AG09319 (cell line): Measurements from ENCODE around the gene RPH3AL.
"Not testable (repeated sequence)": the region's sequence is repeated elsewhere in the genome, so short reads cannot be mapped to it uniquely, and the experiment has no call there.

ENCODE experiments used
- DNase-seq: peaks from one replicate; pipeline ENCODE4 v3.0.0-alpha.2; 2010; ENCODE audit warnings: low read depth; ENCODE audit errors: extremely low read depth
- TF ChIP-seq, protein P1 (sequence below): IDR thresholded peaks from 2 replicates; pipeline ENCODE4 v1.5.1; 2011; ENCODE audit warnings: low read depth, mild to moderate bottlenecking, inconsistent platforms, low read length, moderate library complexity

The RPH3AL gene

DNA sequence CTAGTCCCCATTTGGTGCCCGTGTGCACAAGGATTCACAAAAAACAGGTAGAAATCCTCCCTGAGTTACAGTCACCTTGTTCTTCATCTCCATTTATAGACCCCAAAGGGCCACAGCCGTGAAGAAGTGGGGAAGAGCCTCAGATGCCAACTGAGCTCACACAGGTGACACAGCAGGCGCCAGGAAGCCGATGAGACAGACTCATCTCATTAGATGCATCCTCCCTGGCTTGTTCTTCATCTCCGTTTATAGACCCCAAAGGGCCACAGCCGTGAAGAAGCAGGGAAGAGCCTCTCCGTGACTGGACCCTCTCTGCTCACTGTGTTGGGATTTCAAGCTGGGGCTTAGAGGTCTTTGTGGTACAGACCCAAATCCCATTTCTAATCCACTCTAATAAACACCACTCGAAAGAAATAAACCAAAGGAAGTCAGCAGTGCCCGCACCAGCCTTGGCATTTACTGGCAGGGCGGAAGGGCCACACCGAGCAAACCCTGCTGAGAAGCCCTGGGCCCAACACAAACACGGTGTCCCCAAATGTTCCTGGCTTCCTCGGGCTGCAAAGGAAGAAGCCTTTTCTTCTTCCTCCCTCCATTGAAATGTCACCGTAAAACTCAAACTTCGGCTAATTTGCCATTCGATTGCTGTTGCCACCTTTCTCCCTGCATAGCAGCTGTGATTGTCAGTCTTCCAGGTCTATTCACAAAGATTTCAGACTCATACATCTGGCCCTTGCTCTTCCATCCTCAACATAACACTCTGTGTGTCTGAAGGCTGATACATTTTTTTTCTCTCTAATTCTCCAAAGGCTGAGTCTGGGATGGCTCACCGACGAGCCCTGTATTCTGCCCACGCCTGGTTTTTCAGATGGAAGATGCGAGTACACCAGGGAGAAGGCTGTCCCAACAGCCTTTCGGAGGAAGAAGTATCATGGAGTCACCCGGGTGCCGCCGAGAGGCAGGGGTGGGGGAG, 126.2 kb downstream of the RPH3AL start:
- DNase-seq: no peak
- TF ChIP-seq, protein P1, sequence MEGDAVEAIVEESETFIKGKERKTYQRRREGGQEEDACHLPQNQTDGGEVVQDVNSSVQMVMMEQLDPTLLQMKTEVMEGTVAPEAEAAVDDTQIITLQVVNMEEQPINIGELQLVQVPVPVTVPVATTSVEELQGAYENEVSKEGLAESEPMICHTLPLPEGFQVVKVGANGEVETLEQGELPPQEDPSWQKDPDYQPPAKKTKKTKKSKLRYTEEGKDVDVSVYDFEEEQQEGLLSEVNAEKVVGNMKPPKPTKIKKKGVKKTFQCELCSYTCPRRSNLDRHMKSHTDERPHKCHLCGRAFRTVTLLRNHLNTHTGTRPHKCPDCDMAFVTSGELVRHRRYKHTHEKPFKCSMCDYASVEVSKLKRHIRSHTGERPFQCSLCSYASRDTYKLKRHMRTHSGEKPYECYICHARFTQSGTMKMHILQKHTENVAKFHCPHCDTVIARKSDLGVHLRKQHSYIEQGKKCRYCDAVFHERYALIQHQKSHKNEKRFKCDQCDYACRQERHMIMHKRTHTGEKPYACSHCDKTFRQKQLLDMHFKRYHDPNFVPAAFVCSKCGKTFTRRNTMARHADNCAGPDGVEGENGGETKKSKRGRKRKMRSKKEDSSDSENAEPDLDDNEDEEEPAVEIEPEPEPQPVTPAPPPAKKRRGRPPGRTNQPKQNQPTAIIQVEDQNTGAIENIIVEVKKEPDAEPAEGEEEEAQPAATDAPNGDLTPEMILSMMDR: no peak

DNA sequence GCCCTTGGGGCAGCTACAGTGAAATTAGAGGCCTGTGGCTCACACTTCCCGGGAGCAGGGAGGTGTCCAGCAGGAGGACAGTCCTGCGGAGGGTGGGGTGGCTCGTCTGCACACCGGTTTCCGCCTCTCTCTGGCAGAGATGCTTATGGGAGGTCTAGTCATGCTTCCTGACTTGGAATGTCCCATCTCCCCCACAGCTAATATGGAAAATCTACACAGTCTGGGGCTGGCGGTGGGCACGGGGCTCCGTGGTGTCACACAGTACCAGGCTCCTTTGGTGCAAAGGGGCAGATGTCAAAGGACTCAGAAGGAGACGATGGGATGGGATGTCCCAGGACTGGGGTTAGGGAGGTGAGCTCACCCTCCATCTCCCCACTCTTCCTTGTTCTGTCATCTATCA, 127.1 kb downstream of the RPH3AL start:
- TF ChIP-seq, protein P1: no peak

DNA sequence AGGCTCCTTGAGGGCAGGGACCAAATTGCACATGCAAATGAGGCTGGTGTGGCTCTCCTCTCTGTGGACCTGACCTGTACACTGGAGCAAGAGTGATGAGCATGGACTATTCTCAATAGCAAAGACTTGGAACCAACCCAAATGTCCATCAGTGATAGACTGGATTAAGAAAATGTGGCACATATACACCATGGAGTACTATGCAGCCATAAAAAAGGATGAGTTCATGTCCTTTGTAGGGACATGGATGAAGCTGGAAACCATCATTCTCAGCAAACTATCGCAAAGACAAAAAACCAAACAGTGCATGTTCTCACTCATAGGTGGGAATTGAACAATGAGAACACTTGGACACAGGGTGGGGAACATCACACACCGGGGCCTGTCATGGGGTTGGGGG, 128.0 kb downstream of the RPH3AL start:
- not testable (repeated sequence) for DNase-seq

More for the DNA sequence above, 127.1 kb downstream of the RPH3AL start:
- DNase-seq: no peak

DNA sequence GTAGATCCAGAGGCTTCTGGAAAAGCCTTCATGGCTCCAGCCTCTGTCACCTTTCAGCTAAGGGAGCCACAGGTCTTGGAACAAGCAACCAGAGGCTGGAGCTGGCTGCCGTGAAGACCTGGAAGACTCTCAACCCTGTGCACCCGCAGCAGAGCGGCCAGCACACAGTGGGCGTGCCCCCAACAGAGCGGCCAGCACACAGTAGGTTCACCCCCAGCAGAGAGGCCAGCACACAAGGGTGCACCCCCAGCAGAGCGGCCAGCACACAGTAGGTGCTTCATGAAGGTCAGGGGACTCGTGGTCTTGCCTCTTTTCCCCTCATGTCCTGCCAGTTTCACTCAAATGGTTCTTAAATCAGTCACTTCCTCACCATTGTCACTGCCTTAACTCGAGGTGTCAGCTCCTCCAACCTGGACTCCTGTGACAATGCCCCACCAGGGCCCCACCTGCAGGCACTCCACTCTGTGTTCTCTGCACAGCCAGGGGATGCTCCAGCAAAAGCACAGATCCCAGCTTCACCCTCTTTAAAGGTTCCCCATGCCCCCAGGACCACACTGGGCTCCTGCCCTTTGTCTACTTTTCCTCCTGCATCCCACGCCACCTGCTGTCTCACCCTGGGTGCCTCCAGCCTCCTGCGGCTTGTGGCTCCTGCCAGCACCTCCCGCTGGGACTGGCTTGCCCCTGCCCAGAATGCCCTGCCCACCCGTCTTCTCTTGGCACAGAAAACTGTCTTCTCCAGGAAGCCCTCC, 128.7 kb downstream of the RPH3AL start:
- TF ChIP-seq, protein P1: no peak
- DNase-seq: no peak

DNA sequence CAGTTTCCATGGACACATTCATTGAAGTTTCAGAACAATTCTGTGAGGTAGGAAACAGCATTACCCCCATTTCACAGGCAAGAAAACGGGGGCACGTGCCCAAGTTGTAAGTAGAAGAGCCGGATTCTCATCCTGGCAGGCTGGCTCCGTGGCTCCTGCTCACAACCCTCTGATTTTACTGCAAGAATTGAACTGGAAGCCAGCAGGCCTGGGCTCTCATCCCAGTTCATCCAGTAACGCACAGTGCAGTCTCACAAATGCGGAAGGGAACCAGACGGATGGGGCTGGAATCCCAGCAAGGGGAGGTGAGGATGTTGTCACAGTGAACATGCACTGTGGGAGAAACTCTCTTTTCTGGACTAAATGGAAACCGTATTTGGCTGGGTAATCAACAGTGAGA, 130.4 kb downstream of the RPH3AL start:
- DNase-seq: no peak
- TF ChIP-seq, protein P1: no peak

DNA sequence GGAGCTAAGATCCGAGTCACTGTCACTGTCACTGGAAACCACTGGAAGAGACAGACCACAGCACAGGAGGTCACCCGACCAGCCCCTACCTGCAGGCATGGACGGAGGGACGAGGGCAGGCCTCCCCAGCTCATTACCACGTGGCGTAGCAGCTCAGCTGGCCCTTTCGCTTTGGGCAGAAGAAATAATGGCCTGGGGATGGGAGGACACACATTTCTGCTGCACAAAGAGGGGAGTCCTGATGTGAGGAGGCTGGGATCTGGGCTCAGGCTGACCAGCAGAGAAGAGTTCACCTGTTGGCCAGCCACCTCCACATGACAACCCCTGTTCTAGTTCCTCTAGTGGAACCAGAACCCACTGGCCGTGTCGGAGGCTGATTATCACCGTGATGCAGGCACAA, 132.9 kb downstream of the RPH3AL start:
- TF ChIP-seq, protein P1: no peak
- DNase-seq: no peak

DNA sequence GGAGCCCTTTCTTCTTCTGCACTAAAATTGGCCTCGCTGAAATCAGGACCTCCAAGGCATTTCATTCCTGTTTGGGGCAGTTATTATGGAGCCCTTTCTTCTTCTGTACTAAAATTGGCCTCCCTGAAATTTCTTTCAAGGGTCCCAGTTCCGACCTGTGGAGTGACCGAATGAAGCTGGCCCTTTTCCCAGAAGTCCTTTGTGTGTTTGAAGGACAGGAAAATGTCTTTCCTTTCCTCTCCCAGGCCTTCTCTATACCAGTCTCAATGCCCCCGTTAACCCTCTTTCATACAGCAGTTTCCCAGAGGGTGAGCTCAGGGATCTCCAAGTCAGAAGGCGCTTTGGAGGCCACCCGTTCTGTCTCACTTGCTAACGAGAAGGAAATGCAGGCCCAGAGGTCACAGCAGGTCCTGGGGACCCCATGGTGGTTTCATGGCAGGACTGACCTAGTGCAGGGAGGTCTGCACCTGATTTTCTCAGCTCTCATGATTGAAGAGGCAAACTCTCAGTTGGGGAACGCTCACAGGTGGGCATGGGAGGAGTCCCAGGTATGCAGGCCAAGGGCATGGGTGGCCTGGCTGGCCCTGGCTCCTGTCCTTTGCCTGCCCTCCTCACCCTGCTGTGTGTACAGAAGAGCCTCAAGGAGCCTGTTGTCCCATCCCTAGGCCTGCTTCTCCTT, 134.0 kb downstream of the RPH3AL start:
- DNase-seq: no peak
- TF ChIP-seq, protein P1: no peak
